SK-N-MC (cell line): ENCODE results near the gene FBXO40.

Experiments used
- DNase-seq: peaks from one replicate; pipeline ENCODE4 v3.0.0-alpha.2; 2011; ENCODE audit warnings: low read depth, low spot score
- H3K27ac ChIP-seq: fragments of 200-600 bp; sonication (generic); 2 replicates; pipeline ENCODE4 v1.5.1; 2016; ENCODE audit warnings: mixed run types
- H3K36me3 ChIP-seq: fragments of 200-600 bp; sonication (generic); 2 replicates; pipeline ENCODE4 v1.6.1; 2017; ENCODE audit warnings: antibody characterized with exemption, low read length, mixed read lengths; ENCODE audit not compliant: insufficient read depth
- H3K4me3 ChIP-seq: fragments of 200-600 bp; sonication (generic); 2 replicates; pipeline ENCODE4 v1.5.1; 2016
- H3K9ac ChIP-seq: fragments of 200-600 bp; sonication (generic); 2 replicates; pipeline ENCODE4 v1.8.0; 2017; ENCODE audit warnings: mixed run types, mixed read lengths; ENCODE audit not compliant: insufficient read length
- H3K9me3 ChIP-seq: fragments of 200-600 bp; sonication (generic); 2 replicates; pipeline ENCODE4 v1.6.1; 2017; ENCODE audit warnings: low read depth, mild to moderate bottlenecking, antibody characterized with exemption, low read length, moderate library complexity, mixed read lengths
- EZH2 ChIP-seq: fragments of 200-600 bp; sonication (generic); IDR thresholded peaks from one replicate; pipeline ENCODE4 v1.6.1; 2017; ENCODE audit warnings: antibody characterized with exemption
- FOXP2 ChIP-seq: optimal IDR thresholded peaks from 2 replicates; pipeline ENCODE3; 2011; ENCODE audit warnings: mild to moderate bottlenecking, moderate library complexity; ENCODE audit not compliant: insufficient read depth; ENCODE audit errors: extremely low read length, control extremely low read depth
- POLR2AphosphoS5 ChIP-seq: IDR thresholded peaks from 2 replicates; pipeline ENCODE4 v1.6.1; 2012; ENCODE audit warnings: mild to moderate bottlenecking, low read depth, low read length, borderline replicate concordance

Gene FBXO40

DNA sequence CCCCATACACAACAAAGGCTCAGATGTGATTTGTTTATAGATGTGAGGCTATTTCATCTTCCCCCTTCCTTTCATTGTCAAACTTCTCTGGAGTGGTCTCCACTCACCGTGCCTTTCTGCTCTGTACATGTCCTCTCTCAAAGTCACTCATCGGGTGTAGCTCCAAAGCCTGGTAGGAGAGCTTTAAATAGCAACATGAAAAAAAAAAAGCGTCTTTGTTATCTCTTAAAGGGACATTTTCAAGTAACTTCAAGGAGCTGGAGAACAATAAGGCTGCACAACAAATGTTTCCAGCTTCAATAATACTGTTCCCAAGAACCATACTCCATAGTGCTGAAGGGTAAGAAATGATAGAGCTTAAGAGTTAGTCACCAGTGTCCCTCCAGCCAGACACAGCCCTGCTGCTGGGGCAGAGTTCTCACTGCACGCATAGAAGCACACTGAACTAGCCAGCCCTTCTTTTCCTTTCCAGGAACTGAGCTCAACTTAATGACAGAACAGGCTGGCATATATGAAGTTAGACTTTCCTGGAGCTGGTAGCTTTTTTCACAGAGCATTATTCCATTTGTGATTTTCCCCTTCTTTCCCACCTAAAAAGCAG, 8.1 kb downstream of the FBXO40 start:
- Histone ChIP-seq H3K9ac (no peak overlapping the region), H3K4me3 (no peak overlapping the region), H3K9me3 (no peaks in the 10 kb centered on the region), H3K27ac (no peak overlapping the region), H3K36me3 (no peaks in the 10 kb centered on the region)
- DNase-seq, result no peak
- TF ChIP-seq FOXP2 (no peak), POLR2AphosphoS5 (no peak), EZH2 (no peak)

DNA sequence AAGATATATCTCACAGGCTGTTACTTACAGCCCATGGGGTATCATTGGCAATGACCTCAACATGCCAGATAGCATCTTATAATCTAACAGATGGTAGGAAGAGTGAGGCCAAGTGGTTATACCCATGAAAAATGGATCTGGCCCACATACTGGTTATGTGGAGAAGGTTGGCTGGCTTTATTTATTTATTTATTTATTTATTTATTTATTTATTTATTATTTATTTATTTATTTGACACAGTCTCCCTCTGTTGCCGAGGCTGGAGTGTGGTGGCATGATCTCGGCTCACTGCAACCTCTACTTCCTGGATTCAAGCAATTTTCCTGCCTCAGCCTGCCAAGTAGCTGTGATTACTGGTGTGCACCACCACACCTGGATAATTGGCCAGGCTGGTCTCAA, 11.6 kb downstream of the FBXO40 start:
- H3K36me3 ChIP-seq, result no peaks in the 10 kb centered on the region
- H3K9ac ChIP-seq, result no peak overlapping the region
- TF ChIP-seq EZH2 (no peak), FOXP2 (no peak), POLR2AphosphoS5 (no peak)
- no peak for DNase-seq
- no peak overlapping the region for H3K4me3 ChIP-seq
- H3K9me3 ChIP-seq, result no peaks in the 10 kb centered on the region
- no peak overlapping the region for H3K27ac ChIP-seq

DNA sequence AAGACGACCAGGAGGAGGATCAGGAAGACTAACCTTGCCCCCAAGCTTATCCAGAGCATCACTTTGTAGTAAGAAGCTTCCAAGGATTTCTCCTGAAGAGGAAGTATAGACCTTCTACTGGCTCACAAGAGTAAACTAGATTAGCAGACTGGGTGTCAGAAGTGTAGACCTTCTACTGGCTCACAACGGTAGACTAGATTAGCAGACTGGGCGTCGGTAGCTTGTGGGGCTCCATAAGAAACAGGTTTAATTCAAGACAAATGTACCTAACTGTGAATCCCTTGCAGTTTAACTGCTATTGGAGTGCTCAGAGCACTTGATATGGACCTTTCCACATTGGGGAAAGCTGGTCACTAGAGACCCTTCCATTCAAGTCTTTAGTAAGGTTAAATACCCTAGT, 12.9 kb downstream of the FBXO40 start:
- no peak for TF ChIP-seq POLR2AphosphoS5
- TF ChIP-seq EZH2, result no peak
- TF ChIP-seq FOXP2, result no peak
- Histone ChIP-seq H3K9me3 (no peaks in the 10 kb centered on the region), H3K4me3 (no peak overlapping the region), H3K36me3 (no peaks in the 10 kb centered on the region), H3K27ac (no peak overlapping the region), H3K9ac (no peak overlapping the region)
- DNase-seq, result no peak

DNA sequence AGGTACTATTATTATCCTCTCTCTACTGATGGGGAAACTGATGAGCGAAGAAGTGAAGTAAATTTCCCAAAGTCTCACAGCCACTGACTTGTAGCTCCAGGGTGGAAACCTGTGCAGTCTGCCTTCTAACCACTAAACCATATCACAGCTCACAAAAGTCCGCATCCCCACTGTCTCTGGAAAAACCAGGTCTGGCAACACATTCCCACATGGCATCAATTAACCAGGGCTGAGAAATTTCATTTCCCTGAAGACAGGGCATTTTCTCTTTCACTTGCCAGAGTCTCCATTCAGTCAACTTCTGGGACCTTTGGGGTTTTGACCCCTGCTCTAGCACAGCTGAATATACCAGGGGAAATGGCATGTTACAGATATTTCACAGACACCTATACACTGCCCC, 26.5 kb downstream of the FBXO40 start:
- no peak for DNase-seq
- H3K27ac ChIP-seq, result no peak overlapping the region
- TF ChIP-seq FOXP2 (no peak), POLR2AphosphoS5 (no peak), EZH2 (no peak)
- no peak overlapping the region for H3K4me3 ChIP-seq
- H3K36me3 ChIP-seq, result no peaks in the 10 kb centered on the region
- no peaks in the 10 kb centered on the region for H3K9me3 ChIP-seq
- H3K9ac ChIP-seq, result no peak overlapping the region

DNA sequence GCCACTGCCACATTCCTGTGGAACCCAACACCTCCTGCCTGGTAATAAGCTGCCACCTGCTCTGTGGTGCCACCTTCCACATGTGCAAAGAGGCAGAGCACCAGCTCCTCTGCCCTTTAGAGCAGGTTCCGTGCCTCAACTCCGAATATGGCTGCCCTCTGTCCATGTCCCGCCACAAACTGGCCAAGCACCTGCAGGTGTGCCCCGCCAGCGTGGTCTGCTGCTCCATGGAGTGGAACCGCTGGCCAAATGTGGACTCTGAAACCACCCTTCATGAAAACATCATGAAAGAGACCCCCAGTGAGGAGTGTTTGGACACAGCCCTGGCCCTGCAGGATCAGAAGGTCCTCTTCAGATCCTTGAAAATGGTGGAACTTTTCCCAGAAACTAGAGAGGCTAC, 28.3 kb downstream of the FBXO40 start:
- H3K36me3 ChIP-seq, result no peaks in the 10 kb centered on the region
- no peak overlapping the region for H3K27ac ChIP-seq
- no peak overlapping the region for H3K4me3 ChIP-seq
- TF ChIP-seq POLR2AphosphoS5 (no peak), FOXP2 (no peak), EZH2 (no peak)
- no peak overlapping the region for H3K9ac ChIP-seq
- DNase-seq, result no peak
- H3K9me3 ChIP-seq, result no peaks in the 10 kb centered on the region

DNA sequence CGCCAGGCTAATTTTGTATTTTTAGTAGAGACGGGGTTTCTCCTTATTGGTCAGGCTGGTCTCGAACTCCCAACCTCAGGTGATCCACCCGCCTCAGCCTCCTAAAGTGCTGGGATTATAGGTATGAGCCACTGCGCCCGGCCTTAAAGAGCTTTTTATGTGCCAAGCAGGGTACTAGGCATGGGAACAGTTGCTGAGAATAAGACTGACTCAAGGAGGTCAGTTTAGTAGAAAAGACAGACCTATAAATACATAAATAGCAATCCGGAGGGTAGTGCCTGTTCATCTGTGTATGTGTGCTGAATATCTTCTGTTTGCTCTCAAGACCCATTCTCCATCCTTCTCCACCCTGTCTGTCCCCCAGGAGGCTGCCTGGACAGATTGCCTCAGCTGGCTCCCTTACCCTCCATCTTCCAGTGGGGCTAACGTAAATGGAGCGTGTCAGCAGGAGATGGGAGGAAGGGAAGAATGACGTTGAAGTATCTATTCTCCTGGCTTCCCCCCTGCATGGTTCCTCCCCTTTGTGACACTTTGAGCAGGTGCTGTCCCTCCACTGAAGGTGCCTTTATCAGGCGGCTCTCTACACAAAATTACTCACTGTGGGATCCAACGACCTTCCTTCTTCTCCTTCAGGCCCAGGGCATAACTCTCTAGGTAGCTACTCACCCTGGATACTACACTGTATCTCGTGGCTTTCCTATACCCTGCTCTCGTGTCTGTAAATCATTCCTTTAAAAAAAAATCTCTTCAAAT, 31.1 kb downstream of the FBXO40 start:
- Histone ChIP-seq H3K36me3 (no peaks in the 10 kb centered on the region), H3K9me3 (no peaks in the 10 kb centered on the region), H3K4me3 (no peak overlapping the region), H3K9ac (no peak overlapping the region), H3K27ac (no peak overlapping the region)
- TF ChIP-seq POLR2AphosphoS5, result no peak
- no peak for TF ChIP-seq EZH2
- TF ChIP-seq FOXP2, result no peak
- DNase-seq, result no peak

DNA sequence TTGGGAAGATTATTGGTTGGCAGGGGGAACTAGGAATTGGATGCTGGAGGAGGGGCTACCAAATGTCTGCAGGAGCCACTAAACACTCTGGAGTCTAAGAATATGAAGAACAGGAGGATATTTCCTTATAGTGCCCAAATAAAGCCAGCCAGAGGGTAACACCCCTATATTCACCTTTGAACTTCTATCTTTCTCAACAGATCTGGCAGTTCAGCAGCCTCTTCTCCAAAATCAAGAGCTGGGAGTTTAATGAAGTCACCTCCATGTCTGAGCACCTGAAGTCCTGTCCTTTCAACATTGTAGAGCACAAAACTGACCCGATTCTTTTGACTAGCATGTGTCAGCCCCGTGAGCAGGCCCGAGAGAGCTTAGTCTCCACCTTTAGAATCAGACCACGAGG, 33.3 kb downstream of the FBXO40 start:
- H3K36me3 ChIP-seq, result no peaks in the 10 kb centered on the region
- no peaks in the 10 kb centered on the region for H3K9me3 ChIP-seq
- no peak for DNase-seq
- H3K4me3 ChIP-seq, result no peak overlapping the region
- TF ChIP-seq EZH2, result no peak
- TF ChIP-seq POLR2AphosphoS5, result no peak
- no peak for TF ChIP-seq FOXP2
- H3K9ac ChIP-seq, result no peak overlapping the region
- H3K27ac ChIP-seq, result no peak overlapping the region

DNA sequence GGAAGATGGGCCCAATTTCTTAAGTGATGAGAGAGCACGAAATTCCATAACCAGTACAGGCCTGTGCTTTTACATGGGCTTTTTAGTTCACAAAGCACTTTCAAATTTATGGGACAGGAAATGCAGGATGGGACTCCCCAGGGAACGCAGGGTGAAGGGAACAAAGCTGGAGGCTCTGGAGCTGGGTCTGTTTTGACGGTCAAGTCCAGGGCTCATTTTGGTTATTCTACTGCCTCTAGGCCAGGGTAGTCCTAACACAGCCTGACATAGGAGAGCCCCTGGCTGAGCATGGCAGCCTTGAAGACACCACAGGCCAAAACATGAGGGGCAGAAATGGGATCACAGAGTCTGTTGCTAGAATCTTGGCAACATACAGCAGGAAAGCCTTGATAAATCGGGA, 34.0 kb downstream of the FBXO40 start:
- no peak overlapping the region for H3K9ac ChIP-seq
- H3K9me3 ChIP-seq, result no peaks in the 10 kb centered on the region
- no peaks in the 10 kb centered on the region for H3K36me3 ChIP-seq
- no peak for DNase-seq
- H3K27ac ChIP-seq, result no peak overlapping the region
- TF ChIP-seq FOXP2 (no peak), POLR2AphosphoS5 (no peak), EZH2 (no peak)
- H3K4me3 ChIP-seq, result no peak overlapping the region
